Endothelial cell of umbilical vein (primary cell): Measurements from ENCODE around the gene CFAP61. TPM values are rescaled to one million over a fixed set of nuclear protein-coding genes. Genes with fewer than 3 reads are reported as not detected.

ENCODE experiments used
- BruUV-seq: library from RNA; stranded (reverse); fragments of 400-500 nt; replicated peaks from 2 replicates; lab custom pipeline; 2021; lab: Mats Ljungman, UMichigan
- CTCF ChIA-PET: fragments of 300-600, 350-600 bp; sonication (Branson Sonifier 250); formaldehyde crosslinking; loops from one replicate; lab custom pipeline; 2021; ENCODE audit warnings: antibody characterized with exemption, inconsistent platforms; lab: Charles Lee
- POLR2A ChIA-PET: fragments of 300-600, 350-600 bp; sonication (Branson Sonifier 250); formaldehyde crosslinking; loops from one replicate; lab custom pipeline; 2021; ENCODE audit warnings: antibody characterized with exemption, inconsistent platforms; lab: Charles Lee
- DNase-seq: peaks from one replicate; pipeline ENCODE4 v3.0.0-alpha.2; 2011; ENCODE audit warnings: low read depth, low spot score
- FAIRE-seq: peaks from 2 replicates; lab custom pipeline; 2011; peaks lifted over from hg19 to GRCh38; lab: Jason Lieb, UNC
- H2AFZ ChIP-seq: 2 replicates; pipeline ENCODE4 v1.6.0; 2012; ENCODE audit warnings: low read depth, low read length, control low read depth, inconsistent platforms
- H3K27ac ChIP-seq: 2 replicates; pipeline ENCODE4 v1.5.1; 2011; ENCODE audit warnings: low read depth, mild to moderate bottlenecking, control low read depth, low read length, moderate library complexity; ENCODE audit not compliant: insufficient read depth
- H3K27me3 ChIP-seq, 2 experiments: 2 replicates each; pipeline versions ENCODE4 v1.6.0 to v1.6.1; 2011; ENCODE audit warnings: low read length in 2 of 2, mixed read lengths in 1 of 2; ENCODE audit not compliant: control insufficient read depth in 2 of 2, insufficient read depth in 2 of 2
- H3K36me3 ChIP-seq, 2 experiments: 2 replicates in 1 of 2; 3 replicates in 1 of 2; pipeline ENCODE4 v1.5.1; 2011; ENCODE audit warnings: low read length in 2 of 2, mild to moderate bottlenecking in 1 of 2, moderate library complexity in 1 of 2; ENCODE audit not compliant: control insufficient read depth in 2 of 2, insufficient read depth in 2 of 2; ENCODE audit errors: extremely low read depth in 1 of 2
- H3K4me1 ChIP-seq: 3 replicates; pipeline ENCODE4 v1.5.1; 2011; ENCODE audit warnings: mild to moderate bottlenecking, low read length; ENCODE audit not compliant: control insufficient read depth, insufficient read depth; ENCODE audit errors: extremely low read depth
- H3K4me2 ChIP-seq: 2 replicates; pipeline ENCODE4 v1.6.1; 2011; ENCODE audit warnings: low read length, control low read depth, mixed read lengths; ENCODE audit not compliant: insufficient read depth
- H3K4me3 ChIP-seq, 3 experiments: fragments of 200-600 bp in 1 of 3; sonication (generic), shearing (Covaris generic) in 1 of 3; replicated peaks in 1 of 3; 2 replicates each; pipeline ENCODE4 v1.5.1; 2011 to 2016; ENCODE audit warnings: control low read depth in 3 of 3, low read length in 3 of 3, mild to moderate bottlenecking in 2 of 3, inconsistent platforms in 1 of 3, low read depth in 1 of 3, moderate library complexity in 1 of 3; ENCODE audit not compliant: insufficient read depth in 1 of 3
- H3K79me2 ChIP-seq: 2 replicates; pipeline ENCODE4 v1.6.0; 2012; ENCODE audit warnings: low read length, inconsistent platforms; ENCODE audit not compliant: control insufficient read depth, insufficient read depth
- H3K9ac ChIP-seq: replicated peaks from 2 replicates; pipeline ENCODE3; 2011; ENCODE audit warnings: low read length, control low read depth; ENCODE audit not compliant: insufficient read depth; ENCODE audit errors: extremely low read depth
- H3K9me1 ChIP-seq: replicated peaks from 3 replicates; pipeline ENCODE4 v1.6.0; 2011; ENCODE audit warnings: mild to moderate bottlenecking, low read length; ENCODE audit not compliant: control insufficient read depth, insufficient read depth; ENCODE audit errors: extremely low read depth
- H3K9me3 ChIP-seq: replicated peaks from 2 replicates; pipeline ENCODE4 v1.5.1; 2012; ENCODE audit warnings: low read length, inconsistent platforms; ENCODE audit not compliant: control insufficient read depth, insufficient read depth
- H4K20me1 ChIP-seq: replicated peaks from 2 replicates; pipeline ENCODE3; 2011; ENCODE audit warnings: mild to moderate bottlenecking, low read length; ENCODE audit not compliant: control insufficient read depth, insufficient read depth; ENCODE audit errors: extremely low read depth
- EZH2 ChIP-seq: IDR thresholded peaks from 2 replicates; pipeline ENCODE4 v1.6.1; 2012; ENCODE audit warnings: borderline replicate concordance, low read depth, mild to moderate bottlenecking, moderate library complexity, low read length, inconsistent platforms; ENCODE audit not compliant: severe bottlenecking
- FOS ChIP-seq: IDR thresholded peaks from 2 replicates; pipeline ENCODE4 v1.6.1; 2011; ENCODE audit warnings: mild to moderate bottlenecking, low read length, moderate library complexity, borderline replicate concordance; ENCODE audit not compliant: insufficient read depth
- GATA2 ChIP-seq: IDR thresholded peaks from 2 replicates; pipeline ENCODE4 v1.7.0; 2011; ENCODE audit warnings: low read depth, mild to moderate bottlenecking, moderate library complexity, mixed read lengths, low read length; ENCODE audit not compliant: insufficient read length, insufficient read depth
- JUN ChIP-seq: IDR thresholded peaks from 2 replicates; pipeline ENCODE4 v1.6.1; 2011; ENCODE audit warnings: borderline replicate concordance, low read depth; ENCODE audit not compliant: insufficient read length, insufficient read depth
- MYC ChIP-seq: IDR thresholded peaks from one replicate; pipeline ENCODE4 v1.6.1; 2011; ENCODE audit warnings: mild to moderate bottlenecking, low read depth, low read length
- POLR2A ChIP-seq: IDR thresholded peaks from 2 replicates; pipeline ENCODE4 v1.6.1; 2012; ENCODE audit warnings: low read depth, mild to moderate bottlenecking, control low read depth, low read length
- POLR2AphosphoS5 ChIP-seq: IDR thresholded peaks from 2 replicates; pipeline ENCODE4 v1.6.1; 2012; ENCODE audit warnings: low read depth, mild to moderate bottlenecking, control low read depth, low read length, moderate library complexity; ENCODE audit not compliant: insufficient read depth
- dilution Hi-C: fragments of 300-500 bp; cut with MboI; formaldehyde crosslinking; loops from one replicate; pipeline ENCODE4 v1.15.0; 2019; ENCODE audit warnings: low sequenced_read_pairs; ENCODE audit not compliant: extremely low pct_ligation_motif_present
- intact Hi-C: fragments of 100-400 bp; cut with micrococcal nuclease; formaldehyde crosslinking; loops from one replicate; pipeline ENCODE4 v1.10.0; 2022
- polyA plus RNA-seq, 4 experiments: library from polyadenylated mRNA; depleted of rRNA in 3 of 4; stranded (reverse) in 3 of 4; unstranded in 1 of 4; fragments of >200 nt; gene quantifications; 2 replicates each; pipeline versions ENCODE4 v1.2.1 to v1.2.3, GENCODE V29; 2011 to 2012; ENCODE audit warnings: missing spikeins in 1 of 4
- total RNA-seq: library from RNA; stranded (reverse); gene quantifications from 2 replicates; pipeline ENCODE4 v1.2.3, GENCODE V29; 2021
- TF ChIP-seq, protein P1 (sequence below): IDR thresholded peaks from 2 replicates; pipeline ENCODE4 v1.6.1; 2011; ENCODE audit not compliant: insufficient read depth, insufficient read length
- TF ChIP-seq, protein P2 (sequence below), 2 donors: IDR thresholded peaks; 1 replicate in 1 of 2; 2 replicates in 1 of 2; pipeline ENCODE4 v1.5.1; 2011; ENCODE audit warnings: low read length in 2 of 2, mild to moderate bottlenecking in 2 of 2, moderate library complexity in 2 of 2, control low read depth in 1 of 2, inconsistent platforms in 1 of 2, low read depth in 1 of 2; ENCODE audit not compliant: insufficient read depth in 1 of 2; ENCODE audit errors: extremely low read depth in 1 of 2

The CFAP61 gene
- total and polyA plus RNA-seq, 2 donors (not counting 3 experiments of a cell fraction or from before 2014, with no cell fraction given) = not detected

DNA sequence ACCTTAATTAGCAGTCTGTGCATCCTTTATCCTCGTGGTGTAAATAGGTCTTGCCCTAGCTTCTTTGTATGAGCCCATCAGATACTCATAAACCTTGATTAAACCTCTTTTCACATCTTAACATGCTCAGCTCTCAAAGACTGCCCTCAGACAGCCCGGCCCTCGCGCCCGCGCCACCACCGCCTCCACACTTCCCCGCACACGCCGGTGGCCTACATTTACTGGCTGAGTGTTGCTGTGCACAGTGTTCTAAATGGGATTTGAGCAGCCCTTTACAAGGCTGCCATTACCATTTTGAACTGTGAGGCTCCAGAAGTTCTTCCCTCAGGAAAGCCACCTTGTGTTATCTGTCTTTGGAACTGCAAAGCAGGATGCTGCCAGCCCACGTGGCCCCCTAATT is 252.6 kb downstream of the CFAP61 start:
- intact Hi-C loops = no loop called here
- BruUV-seq = no TSS peak
- no peaks in the 10 kb centered on the region for H4K20me1 ChIP-seq
- no peaks in the 10 kb centered on the region for H3K36me3 ChIP-seq
- dilution Hi-C loops = no loop called here
- POLR2A ChIA-PET = no interaction called here
- no peak overlapping the region for H3K4me2 ChIP-seq
- H3K27me3 ChIP-seq = peaks cover 0 to 1% of the 10 kb centered on the region in 2 experiments
- no peak overlapping the region for H3K4me3 ChIP-seq
- CTCF ChIA-PET = no interaction called here
- no peaks in the 10 kb centered on the region for H3K9me3 ChIP-seq
- no peaks in the 10 kb centered on the region for H3K4me1 ChIP-seq
- no peaks in the 10 kb centered on the region for H3K9me1 ChIP-seq
- no peak overlapping the region for H2AFZ ChIP-seq
- DNase-seq (no peak), FAIRE-seq (no peak)
- no peak overlapping the region for H3K9ac ChIP-seq
- TF ChIP-seq JUN = no peak
- TF ChIP-seq FOS = no peak
- TF ChIP-seq, protein P1, sequence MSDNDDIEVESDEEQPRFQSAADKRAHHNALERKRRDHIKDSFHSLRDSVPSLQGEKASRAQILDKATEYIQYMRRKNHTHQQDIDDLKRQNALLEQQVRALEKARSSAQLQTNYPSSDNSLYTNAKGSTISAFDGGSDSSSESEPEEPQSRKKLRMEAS = no peak
- no peak for TF ChIP-seq POLR2AphosphoS5
- TF ChIP-seq, protein P2, sequence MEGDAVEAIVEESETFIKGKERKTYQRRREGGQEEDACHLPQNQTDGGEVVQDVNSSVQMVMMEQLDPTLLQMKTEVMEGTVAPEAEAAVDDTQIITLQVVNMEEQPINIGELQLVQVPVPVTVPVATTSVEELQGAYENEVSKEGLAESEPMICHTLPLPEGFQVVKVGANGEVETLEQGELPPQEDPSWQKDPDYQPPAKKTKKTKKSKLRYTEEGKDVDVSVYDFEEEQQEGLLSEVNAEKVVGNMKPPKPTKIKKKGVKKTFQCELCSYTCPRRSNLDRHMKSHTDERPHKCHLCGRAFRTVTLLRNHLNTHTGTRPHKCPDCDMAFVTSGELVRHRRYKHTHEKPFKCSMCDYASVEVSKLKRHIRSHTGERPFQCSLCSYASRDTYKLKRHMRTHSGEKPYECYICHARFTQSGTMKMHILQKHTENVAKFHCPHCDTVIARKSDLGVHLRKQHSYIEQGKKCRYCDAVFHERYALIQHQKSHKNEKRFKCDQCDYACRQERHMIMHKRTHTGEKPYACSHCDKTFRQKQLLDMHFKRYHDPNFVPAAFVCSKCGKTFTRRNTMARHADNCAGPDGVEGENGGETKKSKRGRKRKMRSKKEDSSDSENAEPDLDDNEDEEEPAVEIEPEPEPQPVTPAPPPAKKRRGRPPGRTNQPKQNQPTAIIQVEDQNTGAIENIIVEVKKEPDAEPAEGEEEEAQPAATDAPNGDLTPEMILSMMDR (IDR thresholded peaks at IDR 0.05; ENCODE audit: extremely low read depth in 1 of 2, insufficient read depth in 1 of 2, low read depth in 1 of 2, low read length in 2 of 2) = no peak
- no peak for TF ChIP-seq GATA2
- no peak for TF ChIP-seq EZH2
- TF ChIP-seq MYC = no peak
- no peak for TF ChIP-seq POLR2A
- H3K79me2 ChIP-seq = no peaks in the 10 kb centered on the region
- H3K27ac ChIP-seq = no peak overlapping the region
